Esophagus squamous epithelium (tissue), 4 donors: Measurements from ENCODE around the gene FLVCR2.

ENCODE experiments used
- CTCF ChIP-seq, 6 experiments: fragments of 450-650 bp in 4 of 6; fragments of 200-600 bp in 2 of 6; sonication (generic) in 2 of 6; IDR thresholded peaks; one replicate each; pipeline ENCODE4 v1.5.1; 2016 to 2019; ENCODE audit warnings: antibody characterized with exemption in 6 of 6, mild to moderate bottlenecking in 4 of 6, moderate library complexity in 4 of 6
- POLR2A ChIP-seq, 4 donors: fragments of 450-650 bp; IDR thresholded peaks; one replicate each; pipeline ENCODE4 v1.6.1; 2017; ENCODE audit warnings: antibody characterized with exemption in 4 of 4, mild to moderate bottlenecking in 4 of 4, moderate library complexity in 3 of 4

GRCh38 chr14:75531256-75531655 lies 47.2 kb upstream of the FLVCR2 start:
- TF ChIP-seq CTCF (IDR thresholded peaks at IDR 0.05) (no peak), POLR2A (IDR thresholded peaks at IDR 0.05) (no peak)
